ELR (cell line): ENCODE data around the gene EAPP.
"Not testable (repeated sequence)": the region's sequence is repeated elsewhere in the genome, so short reads cannot be mapped to it uniquely, and the experiment has no call there.

Experiments used
- DNase-seq: peaks from one replicate; pipeline ENCODE4 v3.0.0-alpha.2; 2015; ENCODE audit warnings: low read depth

Gene EAPP

GRCh38 chr14:34482463-34482862, 57.0 kb downstream of the EAPP start:
- no peak for DNase-seq

DNA sequence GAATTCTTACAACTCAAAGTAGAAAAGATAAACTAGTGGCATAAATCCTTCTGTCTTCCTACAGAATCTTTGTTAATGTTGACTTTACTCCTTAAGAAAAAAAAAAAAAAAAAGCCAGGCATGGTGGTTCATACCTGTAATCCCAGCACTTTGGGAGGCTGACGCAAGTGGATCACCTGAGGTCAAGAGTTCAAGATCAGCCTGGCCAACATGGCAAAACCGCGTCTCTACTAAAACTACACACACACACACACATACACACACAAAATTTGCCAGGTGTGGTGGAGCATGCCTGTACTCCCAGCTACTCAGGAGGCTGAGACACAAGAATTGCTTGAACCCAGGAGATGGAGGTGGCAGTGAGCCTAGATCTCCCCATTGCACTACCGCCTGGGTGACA, 59.8 kb downstream of the EAPP start:
- no peak for DNase-seq

- DNase-seq = no peak
Measured at GRCh38 chr14:34478261-34478660, 61.2 kb downstream of the EAPP start.

GRCh38 chr14:34476036-34476435, 63.5 kb downstream of the EAPP start:
- not testable (repeated sequence) for DNase-seq

DNA sequence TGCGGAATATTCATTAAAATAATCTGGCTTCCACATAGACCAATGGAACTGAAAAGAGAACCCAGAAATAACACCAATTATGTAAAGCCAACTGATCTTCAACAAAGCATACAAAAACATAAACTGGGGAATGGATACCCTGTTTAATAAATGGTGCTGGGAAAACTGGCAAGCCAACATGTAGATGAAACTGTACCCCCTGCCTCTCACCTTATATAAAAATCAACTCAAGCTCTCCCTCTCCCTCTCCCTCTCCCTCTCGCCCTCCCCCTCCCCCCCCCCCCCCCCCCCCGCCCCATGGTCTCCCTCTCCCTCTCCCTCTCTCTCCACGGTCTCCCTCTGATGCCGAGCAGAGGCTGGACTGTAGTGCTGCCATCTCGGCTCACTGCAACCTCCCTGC, 64.3 kb downstream of the EAPP start:
- DNase-seq = no peak

DNA sequence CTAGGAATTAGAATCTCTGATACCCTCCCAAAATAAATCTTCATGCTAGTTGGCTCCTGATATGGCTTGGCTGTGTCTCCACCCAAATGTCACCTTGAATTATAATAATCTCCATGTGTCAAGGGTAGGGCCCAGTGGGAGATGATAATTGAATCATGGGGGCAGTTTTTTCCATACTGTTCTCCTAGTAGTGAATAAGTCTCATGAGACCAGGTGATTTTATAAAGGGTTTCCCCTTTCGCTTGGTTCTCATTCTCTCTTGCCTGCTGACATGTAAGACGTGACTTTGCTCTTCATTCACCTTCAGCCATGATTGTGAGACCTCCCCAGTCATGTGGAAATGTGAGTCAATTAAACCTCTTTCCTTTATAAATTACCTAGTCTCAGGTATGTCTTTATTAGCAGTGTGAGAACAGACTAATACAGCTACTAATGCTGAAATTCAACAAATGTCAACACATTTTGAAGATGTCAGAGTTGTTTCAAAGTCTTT, 65.3 kb downstream of the EAPP start:
- DNase-seq = no peak

DNA sequence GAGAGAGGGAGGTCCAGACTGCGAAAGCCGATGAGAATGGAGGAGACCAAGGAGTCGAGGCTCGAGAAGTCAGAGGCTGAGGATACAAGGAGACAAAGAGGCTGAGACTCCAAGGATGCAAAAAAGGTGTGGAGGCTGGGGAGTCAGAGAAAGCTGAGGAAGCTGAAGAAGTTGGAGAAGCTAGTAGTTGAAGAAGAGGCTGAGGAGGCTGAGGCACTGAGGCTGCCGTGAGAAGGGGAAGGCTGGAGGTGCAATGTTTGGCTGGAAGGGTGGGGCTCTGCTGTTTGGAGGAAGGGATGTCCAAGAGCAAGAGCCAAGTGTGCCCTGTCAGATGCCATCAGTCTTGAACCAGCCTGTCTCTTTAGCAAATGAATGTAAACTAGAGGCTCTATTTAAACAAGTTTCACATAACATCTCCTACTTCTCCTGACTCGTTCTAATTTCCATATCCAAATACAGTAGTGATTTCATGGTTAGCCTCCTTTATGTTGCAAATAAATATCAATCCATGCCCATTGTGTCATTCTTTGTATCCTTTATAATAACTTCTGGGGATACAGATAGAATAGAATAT, 66.7 kb downstream of the EAPP start:
- no peak for DNase-seq

DNA sequence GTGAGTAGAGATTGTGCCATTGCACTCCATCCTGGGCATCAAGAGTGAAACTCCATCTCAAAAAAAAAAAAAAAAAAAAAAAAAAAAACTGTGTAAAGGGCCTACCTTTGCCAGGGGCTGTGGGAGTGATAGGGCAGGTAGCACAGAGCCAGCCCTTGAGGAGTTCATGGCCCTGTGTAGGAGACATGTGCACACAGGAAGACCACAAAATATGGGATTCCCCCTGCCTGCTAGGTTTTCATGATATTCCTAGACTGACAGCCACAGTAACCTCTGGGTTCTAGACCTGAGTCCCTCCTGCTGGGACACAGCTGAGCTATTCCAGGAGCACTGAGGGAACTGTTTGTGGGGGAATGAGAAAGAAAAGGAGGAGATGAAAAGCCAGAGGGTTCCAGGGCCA, 69.2 kb downstream of the EAPP start:
- DNase-seq = no peak

- no peak for DNase-seq
Measured at GRCh38 chr14:34466691-34467090, 72.8 kb downstream of the EAPP start.
